HG02678 (cell line): ENCODE data around the gene CCDC71L.
"Not testable (repeated sequence)": the region's sequence is repeated elsewhere in the genome, so short reads cannot be mapped to it uniquely, and the experiment has no call there.

ENCODE experiments used
- ATAC-seq: cut with Tn5 transposase; IDR thresholded peaks from one replicate; pipeline ENCODE4 v1.9.1; 2021; ENCODE audit warnings: mild to moderate bottlenecking, moderate library complexity; ENCODE audit not compliant: unreplicated experiment

The CCDC71L gene

GRCh38 chr7:106660862-106661720 lies at the start of gene CCDC71L:
Gene CCDC71L, minus strand, starts transcription at chr7:106661158. Its CDS starts 262 bp downstream, at chr7:106660896.
- ATAC-seq = peak; percentile 77

- ATAC-seq = not testable (repeated sequence)
Measured at GRCh38 chr7:106709604-106710003, 48.6 kb upstream of the CCDC71L start.

GRCh38 chr7:106704000-106704840 lies 43.3 kb upstream of the CCDC71L start:
- no peak for ATAC-seq

GRCh38 chr7:106693677-106694353 lies 32.9 kb upstream of the CCDC71L start:
- ATAC-seq = no peak

- no peak for ATAC-seq
Measured at GRCh38 chr7:106692450-106693051, 31.6 kb upstream of the CCDC71L start.

- not testable (repeated sequence) for ATAC-seq
Measured at GRCh38 chr7:106688161-106688560, 27.2 kb upstream of the CCDC71L start.

- ATAC-seq = no peak
Measured at GRCh38 chr7:106683941-106684340, 23.0 kb upstream of the CCDC71L start.

- ATAC-seq = no peak
Measured at GRCh38 chr7:106681815-106682495, 21.0 kb upstream of the CCDC71L start.

- peak; percentile 69 for ATAC-seq
Measured at GRCh38 chr7:106679153-106679931, 18.4 kb upstream of the CCDC71L start.

- no peak for ATAC-seq
Measured at GRCh38 chr7:106678795-106679152, 17.8 kb upstream of the CCDC71L start.

- not testable (repeated sequence) for ATAC-seq
Measured at GRCh38 chr7:106676506-106676905, 15.5 kb upstream of the CCDC71L start.

- not testable (repeated sequence) for ATAC-seq
Measured at GRCh38 chr7:106673688-106674087, 12.7 kb upstream of the CCDC71L start.

- not testable (repeated sequence) for ATAC-seq
Measured at GRCh38 chr7:106671930-106672329, 11.0 kb upstream of the CCDC71L start.

GRCh38 chr7:106671160-106671559 lies 10.2 kb upstream of the CCDC71L start:
- ATAC-seq = no peak

GRCh38 chr7:106668861-106669524 lies 8.0 kb upstream of the CCDC71L start:
- no peak for ATAC-seq

GRCh38 chr7:106666353-106666752 lies 5.4 kb upstream of the CCDC71L start:
- no peak for ATAC-seq

- ATAC-seq = no peak
Measured at GRCh38 chr7:106664343-106664742, 3.4 kb upstream of the CCDC71L start.

- ATAC-seq = peak; percentile 58
Measured at GRCh38 chr7:106659963-106660861, 746 bp downstream of the CCDC71L start.
